ENCODE results near the gene PYM1.

Gene PYM1

GRCh38 chr12:55933799-55934742 lies 6.4 kb upstream of the PYM1 start:
- ChIA-PET CTCF (interaction anchor here (0.8 to 7.0 kb wide), 12 partner anchors 5 to 195 kb away, joined by 3 to 92 read pairs (median 5); partner anchors contain the start of genes DGKA, DNAJC14 and PYM1), POLR2A (no interaction called here)
- no peak for DNase-seq (ENCODE audit: extremely low spot score)
- no peak for TF ChIP-seq CTCF (IDR thresholded peaks at IDR 0.05; ENCODE audit: control extremely low read depth, extremely low read depth, low read depth, missing control alignments)

DNA sequence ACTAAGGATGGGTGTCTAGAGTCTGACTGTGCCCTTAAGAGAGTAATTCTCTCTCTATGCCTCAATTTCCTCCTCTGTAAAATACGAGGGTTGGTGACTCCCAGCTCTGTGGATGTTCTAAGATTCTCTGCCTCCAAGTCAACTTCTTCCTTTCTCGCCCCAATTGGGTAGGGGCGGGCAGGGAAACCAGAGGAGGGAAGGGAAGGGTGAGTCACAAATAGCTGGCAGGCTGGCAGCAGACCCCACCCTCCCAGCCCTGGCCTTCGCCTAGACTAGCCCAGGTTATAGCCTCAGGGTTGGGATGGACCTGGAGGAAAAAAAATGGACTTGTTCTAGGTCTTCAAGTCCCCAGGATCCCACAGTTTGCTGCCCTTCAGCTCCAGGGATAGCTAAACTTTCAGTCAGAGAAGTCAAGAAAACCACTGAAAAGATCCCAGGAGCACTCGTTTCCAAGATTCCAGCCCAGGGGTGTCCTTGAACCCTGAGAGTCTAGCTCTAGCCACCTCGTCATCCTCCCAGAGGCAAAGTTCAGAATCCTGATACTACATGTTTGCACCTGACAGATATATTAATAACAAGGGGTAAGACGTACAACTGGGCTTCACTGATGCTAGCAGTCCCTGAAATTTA lies 5.6 kb upstream of the PYM1 start:
- ChIA-PET POLR2A (no interaction called here), CTCF (interaction anchor here (0.9 to 4.8 kb wide), 10 partner anchors 10 to 195 kb away, joined by 3 to 24 read pairs (median 8); partner anchors contain the start of gene DNAJC14)
- DNase-seq (ENCODE audit: extremely low spot score): no peak
- TF ChIP-seq CTCF (IDR thresholded peaks at IDR 0.05; ENCODE audit: control extremely low read depth, extremely low read depth, low read depth, missing control alignments): no peak

- POLR2A ChIA-PET: interaction anchor here (1.3 kb wide), 1 partner anchor 42 kb away, joined by 8 read pairs; the partner anchor contains the start of gene RAB5B
These were observed 4.8 kb upstream of the PYM1 start for GRCh38 chr12:55932551-55932910.

DNA sequence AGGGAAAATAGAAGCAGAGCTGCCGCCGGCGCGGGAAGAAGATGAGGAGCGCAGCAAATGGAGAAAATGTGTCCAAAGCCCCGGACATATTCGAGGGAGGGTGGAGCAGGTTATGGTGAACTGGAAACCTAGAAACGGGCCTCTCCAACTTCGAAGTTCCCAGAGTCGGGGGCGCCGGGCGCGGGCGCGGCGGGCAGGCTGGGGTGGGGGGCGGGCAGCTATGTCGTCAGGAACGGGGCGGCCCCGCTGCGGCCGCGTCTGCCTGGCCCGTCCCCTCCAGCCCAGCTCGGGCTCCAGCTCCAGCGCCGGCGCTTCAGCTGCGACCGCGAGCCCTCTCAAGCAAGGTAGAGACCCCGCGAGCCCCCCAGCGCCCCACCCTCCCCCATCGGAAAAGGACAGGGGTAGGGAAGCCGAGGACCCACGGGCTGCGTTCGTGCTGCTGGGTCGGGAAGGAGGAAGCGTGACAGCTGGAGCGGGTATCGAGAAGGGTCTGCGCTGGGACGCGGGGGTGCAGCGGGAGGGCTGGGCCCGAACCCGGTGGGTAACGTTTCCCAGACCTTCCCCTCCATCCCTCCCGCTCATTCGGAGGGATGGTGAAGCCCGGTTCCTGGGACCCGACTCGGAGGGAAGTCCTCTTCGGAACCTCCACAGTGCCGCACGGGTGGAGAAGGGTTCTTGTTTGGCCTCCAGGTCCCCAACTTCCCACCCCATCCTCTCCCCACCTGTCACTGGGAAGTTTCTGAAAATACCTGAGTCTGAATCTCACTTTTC lies 4.3 kb upstream of the PYM1 start:
- ChIA-PET POLR2A (interaction anchor here (0.5 to 1.3 kb wide), 2 partner anchors 42 to 103 kb away, joined by 4 to 8 read pairs; partner anchors contain the start of genes DNAJC14 and RAB5B), CTCF (interaction anchor here (0.9 to 7.5 kb wide), 11 partner anchors 6 to 194 kb away, joined by 3 to 92 read pairs (median 4); partner anchors contain the start of genes ORMDL2, PMEL, SARNP and SUOX)
- DNase-seq (ENCODE audit: extremely low spot score): peak; percentile 65

More at GRCh38 chr12:55932551-55932910, 4.8 kb upstream of the PYM1 start:
- CTCF ChIA-PET: interaction anchor here (1.0 to 7.5 kb wide), 9 partner anchors 5 to 194 kb away, joined by 3 to 92 read pairs (median 9); partner anchors contain the start of genes DNAJC14, ORMDL2 and SARNP
- DNase-seq (ENCODE audit: extremely low spot score): peak; percentile 35
- no peak for TF ChIP-seq CTCF (IDR thresholded peaks at IDR 0.05; ENCODE audit: control extremely low read depth, extremely low read depth, low read depth, missing control alignments)

DNA sequence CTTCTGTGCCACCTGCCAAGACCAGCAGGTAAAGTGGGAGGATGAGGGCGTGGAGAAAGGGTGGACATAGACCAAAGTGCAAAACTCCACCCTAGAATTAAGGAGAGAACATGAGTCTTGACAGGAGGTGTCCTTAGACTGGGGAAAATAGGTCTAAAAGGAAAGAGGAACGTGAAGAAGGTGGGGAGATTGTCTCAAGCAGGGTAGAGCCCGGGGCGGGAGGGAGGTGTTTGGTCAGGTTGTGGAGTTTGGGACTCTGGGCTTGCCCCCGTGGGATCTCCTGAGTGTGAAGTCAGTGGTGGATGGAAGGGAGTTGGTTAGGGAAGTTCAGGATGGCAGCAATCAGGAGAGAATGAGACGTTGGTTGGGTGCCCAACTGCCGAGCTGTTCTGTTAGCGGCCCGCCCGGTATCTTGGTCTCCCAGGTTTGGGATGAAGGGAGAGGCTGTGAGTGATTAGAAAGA lies 3.7 kb upstream of the PYM1 start:
- no peak for DNase-seq (ENCODE audit: extremely low spot score)
- ChIA-PET CTCF (interaction anchor here (0.9 to 7.5 kb wide), 10 partner anchors 6 to 193 kb away, joined by 3 to 92 read pairs (median 6); partner anchors contain the start of genes ORMDL2, PMEL, SARNP and SUOX), POLR2A (interaction anchor here (0.5 to 1.3 kb wide), 2 partner anchors 43 to 102 kb away, joined by 4 to 8 read pairs; partner anchors contain the start of genes DNAJC14 and RAB5B)
- no peak for TF ChIP-seq CTCF (IDR thresholded peaks at IDR 0.05; ENCODE audit: control extremely low read depth, extremely low read depth, low read depth, missing control alignments)

More for the DNA sequence above, 4.3 kb upstream of the PYM1 start:
- TF ChIP-seq CTCF (IDR thresholded peaks at IDR 0.05; ENCODE audit: control extremely low read depth, extremely low read depth, low read depth, missing control alignments): no peak

Data from GM10248 (cell line).